ENCODE data around the gene DOK7.

GRCh38 chr4:3427706-3428446 is 35.2 kb upstream of the DOK7 start:
- TF ChIP-seq, protein P1, sequence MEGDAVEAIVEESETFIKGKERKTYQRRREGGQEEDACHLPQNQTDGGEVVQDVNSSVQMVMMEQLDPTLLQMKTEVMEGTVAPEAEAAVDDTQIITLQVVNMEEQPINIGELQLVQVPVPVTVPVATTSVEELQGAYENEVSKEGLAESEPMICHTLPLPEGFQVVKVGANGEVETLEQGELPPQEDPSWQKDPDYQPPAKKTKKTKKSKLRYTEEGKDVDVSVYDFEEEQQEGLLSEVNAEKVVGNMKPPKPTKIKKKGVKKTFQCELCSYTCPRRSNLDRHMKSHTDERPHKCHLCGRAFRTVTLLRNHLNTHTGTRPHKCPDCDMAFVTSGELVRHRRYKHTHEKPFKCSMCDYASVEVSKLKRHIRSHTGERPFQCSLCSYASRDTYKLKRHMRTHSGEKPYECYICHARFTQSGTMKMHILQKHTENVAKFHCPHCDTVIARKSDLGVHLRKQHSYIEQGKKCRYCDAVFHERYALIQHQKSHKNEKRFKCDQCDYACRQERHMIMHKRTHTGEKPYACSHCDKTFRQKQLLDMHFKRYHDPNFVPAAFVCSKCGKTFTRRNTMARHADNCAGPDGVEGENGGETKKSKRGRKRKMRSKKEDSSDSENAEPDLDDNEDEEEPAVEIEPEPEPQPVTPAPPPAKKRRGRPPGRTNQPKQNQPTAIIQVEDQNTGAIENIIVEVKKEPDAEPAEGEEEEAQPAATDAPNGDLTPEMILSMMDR (IDR thresholded peaks at IDR 0.05), result no peak
- no peak for TF ChIP-seq POLR2AphosphoS5 (IDR thresholded peaks at IDR 0.05)

Measured in breast epithelium (tissue), 3 donors.